PFSK-1 (cell line): ENCODE data around the gene CAMSAP1.

Experiments
- FOXP2 ChIP-seq: optimal IDR thresholded peaks from 2 replicates; pipeline ENCODE3; 2011; ENCODE audit warnings: borderline replicate concordance, control low read depth, inconsistent platforms; ENCODE audit not compliant: insufficient read depth; ENCODE audit errors: extremely low read length, extremely low read depth
- POLR2AphosphoS5 ChIP-seq: IDR thresholded peaks from 2 replicates; pipeline ENCODE4 v1.6.1; 2012; ENCODE audit warnings: low read depth, mild to moderate bottlenecking, control low read depth, low read length, moderate library complexity
- REST ChIP-seq, 2 experiments: IDR thresholded peaks; 2 replicates each; pipeline versions ENCODE4 v1.6.1 to v1.8.0; 2011 to 2012; ENCODE audit warnings: low read depth in 2 of 2, low read length in 2 of 2, control low read depth in 1 of 2, inconsistent platforms in 1 of 2, mild to moderate bottlenecking in 1 of 2, moderate library complexity in 1 of 2; ENCODE audit not compliant: insufficient read depth in 1 of 2
- SIN3A ChIP-seq: IDR thresholded peaks from 2 replicates; pipeline ENCODE4 v1.6.1; 2012; ENCODE audit warnings: mild to moderate bottlenecking, low read length, moderate library complexity, borderline replicate concordance; ENCODE audit not compliant: insufficient read depth
- TAF1 ChIP-seq: IDR thresholded peaks from 2 replicates; pipeline ENCODE4 v1.6.1; 2012; ENCODE audit warnings: low read length, control low read depth, borderline replicate concordance; ENCODE audit not compliant: insufficient read depth

CAMSAP1 gene

GRCh38 chr9:135908754-135909204, 1.4 kb upstream of the CAMSAP1 start:
- TF ChIP-seq SIN3A (0 out of 2 replicates have a peak, but pooled peaks have one; percentile 26), POLR2AphosphoS5 (no peak; the same call in 1 of the 2 replicates), FOXP2 (no peak)

GRCh38 chr9:135908093-135908753, 877 bp upstream of the CAMSAP1 start:
- TF ChIP-seq FOXP2, result no peak
- no peak for TF ChIP-seq TAF1
- no peak for TF ChIP-seq POLR2AphosphoS5
- TF ChIP-seq SIN3A, result no peak
- TF ChIP-seq REST (IDR thresholded peaks at IDR 0.05; ENCODE audit: insufficient read depth in 1 of 2, low read depth in 2 of 2, low read length in 2 of 2), result no peak

- TF ChIP-seq SIN3A (no peak), FOXP2 (no peak), POLR2AphosphoS5 (no peak), REST (IDR thresholded peaks at IDR 0.05; ENCODE audit: insufficient read depth in 1 of 2, low read depth in 2 of 2, low read length in 2 of 2) (no peak), TAF1 (no peak)
Observed at GRCh38 chr9:135907006-135907430, 328 bp downstream of the CAMSAP1 start.

- TF ChIP-seq TAF1 (no peak), POLR2AphosphoS5 (no peak), SIN3A (no peak), REST (IDR thresholded peaks at IDR 0.05; ENCODE audit: insufficient read depth in 1 of 2, low read depth in 2 of 2, low read length in 2 of 2) (no peak), FOXP2 (no peak)
Observed at GRCh38 chr9:135906291-135907005, 898 bp downstream of the CAMSAP1 start.

GRCh38 chr9:135905380-135906258, 1.7 kb downstream of the CAMSAP1 start:
- no peak for TF ChIP-seq TAF1
- no peak for TF ChIP-seq POLR2AphosphoS5
- no peak for TF ChIP-seq REST (IDR thresholded peaks at IDR 0.05; ENCODE audit: insufficient read depth in 1 of 2, low read depth in 2 of 2, low read length in 2 of 2)
- TF ChIP-seq SIN3A, result no peak
- no peak for TF ChIP-seq FOXP2
